HCT116 (cell line): ENCODE data around the gene ADAMTS14. TPM values are rescaled to one million over a fixed set of nuclear protein-coding genes. Genes with fewer than 3 reads are reported as not detected.
A peak's percentile ranks its signal among the peaks of the same experiment; 100 is the strongest.

Experiments
- ATAC-seq: fragments of 200-7000 bp; cut with Tn5 transposase; 2 replicates; pipeline ENCODE4 v1.9.1; 2020; ENCODE audit warnings: mild to moderate bottlenecking, moderate library complexity
- BruUV-seq: library from RNA; stranded (reverse); fragments of 400-500 nt; replicated peaks from 2 replicates; lab custom pipeline; 2021; lab: Mats Ljungman, UMichigan
- CTCF ChIA-PET: fragments of 300-600 bp; sonication (Branson Sonifier 250); formaldehyde crosslinking; loops from one replicate; lab custom pipeline; 2021; ENCODE audit warnings: antibody characterized with exemption; lab: Charles Lee
- POLR2A ChIA-PET: fragments of 300-600, 350-600 bp; sonication (Branson Sonifier 250); formaldehyde crosslinking; loops from one replicate; lab custom pipeline; 2021; ENCODE audit warnings: antibody characterized with exemption; lab: Charles Lee
- RAD21 ChIA-PET, 2 experiments: fragments of 300-600 bp; sonication (Branson Sonifier 250); formaldehyde crosslinking; loops; one replicate each; lab custom pipeline; 2023; ENCODE audit warnings: low total read pairs in 2 of 2; ENCODE audit not compliant: uncharacterized antibody in 2 of 2, unreplicated experiment in 2 of 2, low non-redundant PET in 1 of 2; lab: Charles Lee
- DNase-seq: peaks from one replicate; pipeline ENCODE4 v3.0.0-alpha.2; 2010; ENCODE audit warnings: low read depth, low spot score
- H2AFZ ChIP-seq: fragments of 200-600 bp; shearing (Covaris generic), sonication (generic); 2 replicates; pipeline ENCODE4 v1.6.1; 2017; ENCODE audit warnings: low read depth, mixed run types, mixed read lengths, antibody characterized with exemption, low read length; ENCODE audit not compliant: poor library complexity, severe bottlenecking
- H3K27ac ChIP-seq: 2 replicates; pipeline ENCODE4 v1.5.1; 2012; ENCODE audit warnings: low read depth, low read length
- H3K27me3 ChIP-seq: fragments of 200-600 bp; sonication (generic); 2 replicates; pipeline ENCODE4 v1.6.1; 2016; ENCODE audit warnings: mixed run types, low read length, mixed read lengths; ENCODE audit not compliant: insufficient read depth
- H3K36me3 ChIP-seq, 2 experiments: fragments of 200-500 bp in 1 of 2; fragments of 200-600 bp in 1 of 2; sonication (Bioruptor generic) in 1 of 2; sonication (generic) in 1 of 2; 2 replicates each; pipeline versions ENCODE4 v1.5.1 to v1.6.1; 2014 to 2016; ENCODE audit warnings: low read length in 2 of 2, inconsistent platforms in 1 of 2, mixed read lengths in 1 of 2, mixed run types in 1 of 2; ENCODE audit not compliant: insufficient read depth in 2 of 2, control insufficient read depth in 1 of 2
- H3K4me1 ChIP-seq, 2 experiments: fragments of 200-600 bp in 1 of 2; sonication (generic) in 1 of 2; 2 replicates each; pipeline versions ENCODE4 v1.5.1 to v1.6.1; 2012 to 2017; ENCODE audit warnings: low read length in 2 of 2, inconsistent platforms in 1 of 2, mild to moderate bottlenecking in 1 of 2, mixed read lengths in 1 of 2, mixed run types in 1 of 2, moderate library complexity in 1 of 2; ENCODE audit not compliant: insufficient read depth in 2 of 2, control insufficient read depth in 1 of 2
- H3K4me2 ChIP-seq: fragments of 200-600 bp; sonication (generic); 2 replicates; pipeline ENCODE4 v1.6.1; 2017; ENCODE audit warnings: mixed run types, low read length, mixed read lengths
- H3K4me3 ChIP-seq, 2 experiments: fragments of 200-600 bp in 1 of 2; sonication (generic) in 1 of 2; replicated peaks in 1 of 2; 2 replicates each; pipeline ENCODE4 v1.5.1; 2011 to 2016; ENCODE audit warnings: low read length in 2 of 2, control low read depth in 1 of 2, low read depth in 1 of 2, mild to moderate bottlenecking in 1 of 2, mixed read lengths in 1 of 2, mixed run types in 1 of 2
- H3K79me2 ChIP-seq: fragments of 200-600 bp; sonication (generic); 2 replicates; pipeline ENCODE4 v1.6.1; 2017; ENCODE audit warnings: mild to moderate bottlenecking, mixed run types, low read length, moderate library complexity, mixed read lengths; ENCODE audit not compliant: insufficient read depth
- H3K9ac ChIP-seq: fragments of 200-600 bp; sonication (generic); 2 replicates; pipeline ENCODE4 v1.6.1; 2016; ENCODE audit warnings: low read length, mixed read lengths
- H3K9me2 ChIP-seq: fragments of 200-600 bp; sonication (generic), shearing (Covaris generic); 2 replicates; pipeline ENCODE4 v1.6.1; 2017; ENCODE audit warnings: mixed run types, mild to moderate bottlenecking, moderate library complexity; ENCODE audit not compliant: insufficient read depth
- H3K9me3 ChIP-seq, 2 experiments: fragments of 200-500 bp in 1 of 2; fragments of 200-600 bp in 1 of 2; sonication (Bioruptor generic) in 1 of 2; sonication (generic) in 1 of 2; 2 replicates each; pipeline ENCODE4 v1.6.1; 2014 to 2017; ENCODE audit warnings: low read length in 2 of 2, mixed read lengths in 2 of 2, inconsistent platforms in 1 of 2, low read depth in 1 of 2, mild to moderate bottlenecking in 1 of 2, mixed run types in 1 of 2, moderate library complexity in 1 of 2; ENCODE audit not compliant: control insufficient read depth in 1 of 2, insufficient read depth in 1 of 2
- H4K20me1 ChIP-seq: fragments of 200-600 bp; sonication (generic), shearing (Covaris generic); 2 replicates; pipeline ENCODE4 v1.6.1; 2017; ENCODE audit warnings: mixed run types, mild to moderate bottlenecking, moderate library complexity; ENCODE audit not compliant: insufficient read depth
- ATF3 ChIP-seq: IDR thresholded peaks from 2 replicates; pipeline ENCODE4 v1.6.1; 2012
- CBX3 ChIP-seq: IDR thresholded peaks from 2 replicates; pipeline ENCODE4 v1.6.1; 2012; ENCODE audit warnings: low read depth
- CEBPB ChIP-seq: IDR thresholded peaks from 2 replicates; pipeline ENCODE4 v1.6.1; 2012; ENCODE audit warnings: low read depth
- FOSL1 ChIP-seq: IDR thresholded peaks from 2 replicates; pipeline ENCODE4 v1.6.1; 2012; ENCODE audit warnings: low read depth
- POLR2AphosphoS5 ChIP-seq: IDR thresholded peaks from 2 replicates; pipeline ENCODE4 v1.6.1; 2011; ENCODE audit warnings: mild to moderate bottlenecking, low read depth, low read length, moderate library complexity
- RAD21 ChIP-seq: IDR thresholded peaks from 2 replicates; pipeline ENCODE4 v1.6.1; 2012; ENCODE audit warnings: low read depth, mild to moderate bottlenecking
- REST ChIP-seq: IDR thresholded peaks from 2 replicates; pipeline ENCODE4 v1.6.1; 2012; ENCODE audit warnings: low read depth
- SIN3A ChIP-seq: IDR thresholded peaks from 2 replicates; pipeline ENCODE4 v1.6.1; 2012; ENCODE audit warnings: low read depth
- SRF ChIP-seq: IDR thresholded peaks from 2 replicates; pipeline ENCODE4 v1.6.1; 2012; ENCODE audit warnings: low read depth
- TCF7L2 ChIP-seq: IDR thresholded peaks from 2 replicates; pipeline ENCODE4 v1.7.0; 2011; ENCODE audit warnings: borderline replicate concordance, inconsistent platforms; ENCODE audit not compliant: insufficient read depth, insufficient read length; ENCODE audit errors: extremely low read depth
- YY1 ChIP-seq: IDR thresholded peaks from 2 replicates; pipeline ENCODE4 v1.6.1; 2011; ENCODE audit warnings: low read length, low read depth, moderate library complexity, mild to moderate bottlenecking; ENCODE audit not compliant: insufficient replicate concordance; ENCODE audit errors: extremely low read depth
- ZFX ChIP-seq: fragments of 450-650 bp; IDR thresholded peaks from 2 replicates; pipeline ENCODE4 v1.6.1; 2017
- ZNF274 ChIP-seq: fragments of 200-500 bp; sonication (Bioruptor generic); IDR thresholded peaks from 2 replicates; pipeline ENCODE4 v1.6.1; 2014; ENCODE audit warnings: mild to moderate bottlenecking, low read depth, low read length, inconsistent platforms
- intact Hi-C: fragments of 100-400 bp; cut with micrococcal nuclease; formaldehyde crosslinking; loops from 2 replicates; pipeline ENCODE4 v1.10.0; 2022
- total RNA-seq: library from RNA; stranded (reverse); gene quantifications from one replicate; pipeline ENCODE4 v1.2.1, GENCODE V29; 2021; ENCODE audit not compliant: unreplicated experiment
- TF ChIP-seq, protein P1 (sequence below), 3 experiments: fragments of 200-600 bp in 1 of 3; sonication (generic) in 1 of 3; IDR thresholded peaks in 2 of 3; conservative IDR thresholded peaks in 1 of 3; 2 replicates each; pipeline ENCODE4 v1.5.1; 2012 to 2017; ENCODE audit warnings: low read depth in 2 of 3, low read length in 2 of 3, antibody characterized with exemption in 1 of 3, borderline replicate concordance in 1 of 3, control low read depth in 1 of 3, mild to moderate bottlenecking in 1 of 3, mixed read lengths in 1 of 3, mixed run types in 1 of 3, moderate library complexity in 1 of 3; ENCODE audit not compliant: insufficient read depth in 1 of 3
- TF ChIP-seq, protein P2 (sequence below): IDR thresholded peaks from 2 replicates; pipeline ENCODE4 v1.6.1; 2012

ADAMTS14 gene
- total RNA-seq, 1 experiment from 2014 or later, result 13.2 TPM

DNA sequence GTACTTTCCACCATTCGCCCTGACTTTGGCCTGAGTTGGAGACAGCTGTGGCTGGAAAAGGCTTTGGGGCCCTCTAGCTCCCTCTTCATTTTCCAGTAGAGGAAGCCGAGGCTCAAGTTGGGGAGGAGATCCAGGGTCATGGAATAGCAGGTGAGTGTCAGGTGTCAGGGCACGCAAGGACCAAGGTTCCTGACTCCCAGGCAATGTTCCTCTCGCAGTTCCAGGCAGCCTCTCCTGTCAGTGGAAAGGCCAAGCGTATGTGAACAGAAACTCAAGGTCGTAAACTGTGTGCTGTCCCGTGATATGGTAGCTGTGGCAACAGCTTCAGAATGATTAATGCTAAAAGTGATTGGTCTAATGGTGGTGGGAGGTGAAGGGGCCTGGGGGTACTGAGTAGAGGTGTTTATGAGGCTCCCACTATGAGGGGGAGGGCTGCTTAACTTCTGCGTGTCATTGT is 13.2 kb downstream of the ADAMTS14 start:
- Histone ChIP-seq H3K36me3 (peaks cover 0 to 3% of the 10 kb centered on the region in 2 experiments; a peak in 1 of 4 replicates), H3K27ac (no peak overlapping the region), H3K4me3 (no peak overlapping the region), H3K9me3 (no peaks in the 10 kb centered on the region), H3K9ac (no peak overlapping the region), H4K20me1 (no peaks in the 10 kb centered on the region), H3K9me2 (no peaks in the 10 kb centered on the region), H3K79me2 (peaks cover 19% of the 10 kb centered on the region), H3K4me1 (peaks cover 0 to 14% of the 10 kb centered on the region in 2 experiments; a peak in 2 of 4 replicates), H3K27me3 (no peaks in the 10 kb centered on the region), H2AFZ (no peak overlapping the region), H3K4me2 (no peak overlapping the region)
- ChIA-PET POLR2A (no interaction called here), CTCF (no interaction called here), RAD21 (no interaction called here)
- TF ChIP-seq, protein P1, sequence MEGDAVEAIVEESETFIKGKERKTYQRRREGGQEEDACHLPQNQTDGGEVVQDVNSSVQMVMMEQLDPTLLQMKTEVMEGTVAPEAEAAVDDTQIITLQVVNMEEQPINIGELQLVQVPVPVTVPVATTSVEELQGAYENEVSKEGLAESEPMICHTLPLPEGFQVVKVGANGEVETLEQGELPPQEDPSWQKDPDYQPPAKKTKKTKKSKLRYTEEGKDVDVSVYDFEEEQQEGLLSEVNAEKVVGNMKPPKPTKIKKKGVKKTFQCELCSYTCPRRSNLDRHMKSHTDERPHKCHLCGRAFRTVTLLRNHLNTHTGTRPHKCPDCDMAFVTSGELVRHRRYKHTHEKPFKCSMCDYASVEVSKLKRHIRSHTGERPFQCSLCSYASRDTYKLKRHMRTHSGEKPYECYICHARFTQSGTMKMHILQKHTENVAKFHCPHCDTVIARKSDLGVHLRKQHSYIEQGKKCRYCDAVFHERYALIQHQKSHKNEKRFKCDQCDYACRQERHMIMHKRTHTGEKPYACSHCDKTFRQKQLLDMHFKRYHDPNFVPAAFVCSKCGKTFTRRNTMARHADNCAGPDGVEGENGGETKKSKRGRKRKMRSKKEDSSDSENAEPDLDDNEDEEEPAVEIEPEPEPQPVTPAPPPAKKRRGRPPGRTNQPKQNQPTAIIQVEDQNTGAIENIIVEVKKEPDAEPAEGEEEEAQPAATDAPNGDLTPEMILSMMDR (IDR thresholded peaks at IDR 0.05 in 2 of 3, conservative IDR thresholded peaks at IDR 0.05 in 1 of 3; ENCODE audit: borderline replicate concordance in 1 of 3, insufficient read depth in 1 of 3, low read depth in 2 of 3, low read length in 2 of 3), result 0 out of 6 replicates have a peak, but pooled peaks of 1 of the 3 experiments have one; percentile 0
- TF ChIP-seq FOSL1, result no peak
- DNase-seq, result no peak
- intact Hi-C loops, result no loop called here
- no peak for ATAC-seq
- BruUV-seq, result no TSS peak

DNA sequence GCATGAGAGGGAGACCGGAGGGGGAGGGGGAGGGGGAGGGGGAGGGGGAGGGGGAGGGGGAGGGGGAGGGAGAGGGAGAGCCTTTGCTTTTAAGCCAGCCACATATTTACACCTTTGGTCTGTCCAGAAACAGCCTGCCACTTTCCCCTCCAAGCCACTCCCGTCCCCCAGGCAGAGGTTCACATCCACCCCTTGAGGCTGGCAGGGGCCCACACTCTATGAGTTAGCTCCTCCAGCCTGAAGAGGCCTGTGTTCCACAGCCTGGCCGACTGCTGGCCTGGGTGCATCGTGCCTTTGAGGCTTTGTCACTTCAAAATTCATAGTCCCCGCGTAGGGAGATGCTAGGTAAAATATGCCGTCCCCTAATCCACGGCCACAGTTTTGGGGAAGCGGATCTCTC is 16.5 kb downstream of the ADAMTS14 start:
- H2AFZ ChIP-seq, result no peak overlapping the region
- no peak overlapping the region for H3K27ac ChIP-seq
- no peak overlapping the region for H3K4me3 ChIP-seq
- ChIA-PET RAD21 (no interaction called here), CTCF (no interaction called here), POLR2A (no interaction called here)
- no TSS peak for BruUV-seq
- H3K9me3 ChIP-seq, result no peaks in the 10 kb centered on the region
- intact Hi-C loops, result no loop called here
- DNase-seq, result no peak
- no peaks in the 10 kb centered on the region for H4K20me1 ChIP-seq
- H3K27me3 ChIP-seq, result no peaks in the 10 kb centered on the region
- H3K79me2 ChIP-seq, result peaks cover 4% of the 10 kb centered on the region; the same call in 1 of the 2 replicates
- H3K4me1 ChIP-seq, result peaks cover 0 to 17% of the 10 kb centered on the region in 2 experiments; a peak in 2 of 4 replicates
- peaks cover 0 to 3% of the 10 kb centered on the region in 2 experiments; a peak in 1 of 4 replicates for H3K36me3 ChIP-seq
- H3K9ac ChIP-seq, result no peak overlapping the region
- no peak for ATAC-seq
- H3K9me2 ChIP-seq, result no peaks in the 10 kb centered on the region
- H3K4me2 ChIP-seq, result no peak overlapping the region
- no peak for TF ChIP-seq TCF7L2
- TF ChIP-seq YY1, result no peak
- no peak for TF ChIP-seq ATF3
- TF ChIP-seq REST, result no peak
- TF ChIP-seq FOSL1, result no peak
- no peak for TF ChIP-seq RAD21
- no peak for TF ChIP-seq POLR2AphosphoS5
- TF ChIP-seq, protein P2, sequence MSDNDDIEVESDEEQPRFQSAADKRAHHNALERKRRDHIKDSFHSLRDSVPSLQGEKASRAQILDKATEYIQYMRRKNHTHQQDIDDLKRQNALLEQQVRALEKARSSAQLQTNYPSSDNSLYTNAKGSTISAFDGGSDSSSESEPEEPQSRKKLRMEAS, result no peak
- no peak for TF ChIP-seq ZNF274
- no peak for TF ChIP-seq ZFX
- no peak for TF ChIP-seq CEBPB
- TF ChIP-seq SRF, result no peak
- TF ChIP-seq SIN3A, result no peak
- TF ChIP-seq CBX3, result no peak
